ENCODE data around the gene ELMO1. TPM values are rescaled to one million over a fixed set of nuclear protein-coding genes. Genes with fewer than 3 reads are reported as not detected.
A peak's percentile ranks its signal among the peaks of the same experiment; 100 is the strongest.

Gene ELMO1
- total and polyA plus RNA-seq, 8 donors: 3.0 to 20.6 (median 6.6) TPM

- H3K9me3 ChIP-seq: no peaks in the 10 kb centered on the region
- H3K36me3 ChIP-seq: no peaks in the 10 kb centered on the region
- DNase-seq (no peak), FAIRE-seq (no peak), ATAC-seq (no peak)
- TF ChIP-seq CTCF (IDR thresholded peaks at IDR 0.05): no peak
- intact Hi-C loops (cut with DNase I): no loop called here
- H3K4me3 ChIP-seq: no peak overlapping the region
- no peaks in the 10 kb centered on the region for H3K27me3 ChIP-seq
- peaks cover 0 to 7% (median 4%) of the 10 kb centered on the region in 3 donors for H3K4me1 ChIP-seq
- no peak overlapping the region for H3K27ac ChIP-seq
Observed at GRCh38 chr7:37290731-37291130, 157.9 kb downstream of the ELMO1 start.

GRCh38 chr7:37289781-37290180 is 158.9 kb downstream of the ELMO1 start:
- 81 to 85% methylated on average over 1 of the region's 1 CpG for WGBS, 2 donors
- Histone ChIP-seq H3K4me3 (no peak overlapping the region), H3K36me3 (no peaks in the 10 kb centered on the region), H3K4me1 (peaks cover 0 to 7% (median 4%) of the 10 kb centered on the region in 3 donors), H3K27ac (no peak overlapping the region), H3K27me3 (no peaks in the 10 kb centered on the region), H3K9me3 (no peaks in the 10 kb centered on the region)
- no peak for ATAC-seq
- FAIRE-seq: no peak
- TF ChIP-seq CTCF (IDR thresholded peaks at IDR 0.05): no peak
- no peak for DNase-seq
- intact Hi-C loops (cut with DNase I): no loop called here

- Histone ChIP-seq H3K9me3 (no peaks in the 10 kb centered on the region), H3K27ac (no peak overlapping the region), H3K4me3 (no peak overlapping the region), H3K4me1 (peaks cover 0 to 7% (median 4%) of the 10 kb centered on the region in 3 donors), H3K36me3 (no peaks in the 10 kb centered on the region), H3K27me3 (no peaks in the 10 kb centered on the region)
- no peak for TF ChIP-seq CTCF (IDR thresholded peaks at IDR 0.05)
- DNase-seq (no peak), ATAC-seq (no peak), FAIRE-seq (no peak)
- WGBS, 2 donors: 63 to 64% methylated on average over 3 of the region's 3 CpGs
- intact Hi-C loops (cut with DNase I): no loop called here
Observed at GRCh38 chr7:37289367-37289766, 159.3 kb downstream of the ELMO1 start.

- 37 to 43% methylated on average over 5 of the region's 5 CpGs for WGBS, 2 donors
- FAIRE-seq (no peak), DNase-seq (no peak), ATAC-seq (peak; percentile 35 to 68 (median 63))
- intact Hi-C loops (cut with DNase I): no loop called here
- no peaks in the 10 kb centered on the region for H3K9me3 ChIP-seq
- H3K27ac ChIP-seq: no peak overlapping the region
- H3K27me3 ChIP-seq: no peaks in the 10 kb centered on the region
- peaks cover 0 to 7% (median 4%) of the 10 kb centered on the region in 3 donors for H3K4me1 ChIP-seq
- TF ChIP-seq CTCF (IDR thresholded peaks at IDR 0.05): no peak
- no peaks in the 10 kb centered on the region for H3K36me3 ChIP-seq
- H3K4me3 ChIP-seq: no peak overlapping the region
Observed at GRCh38 chr7:37287131-37287855, 161.4 kb downstream of the ELMO1 start.

GRCh38 chr7:37286454-37286832 is 162.2 kb downstream of the ELMO1 start:
- FAIRE-seq (no peak), ATAC-seq (no peak), DNase-seq (no peak)
- Histone ChIP-seq H3K9me3 (no peaks in the 10 kb centered on the region), H3K27ac (no peak overlapping the region), H3K4me1 (peaks cover 0 to 7% (median 4%) of the 10 kb centered on the region in 3 donors), H3K36me3 (no peaks in the 10 kb centered on the region), H3K27me3 (no peaks in the 10 kb centered on the region), H3K4me3 (no peak overlapping the region)
- intact Hi-C loops (cut with DNase I): no loop called here
- no peak for TF ChIP-seq CTCF (IDR thresholded peaks at IDR 0.05)
- WGBS, 2 donors: 58 to 62% methylated on average over 2 of the region's 2 CpGs

Measured in pancreas (tissue), 10 donors.